ENCODE results near the gene PAXX.

GRCh38 chr9:136945333-136946227 lies 46.6 kb upstream of the PAXX start:
- TF ChIP-seq, protein P1, sequence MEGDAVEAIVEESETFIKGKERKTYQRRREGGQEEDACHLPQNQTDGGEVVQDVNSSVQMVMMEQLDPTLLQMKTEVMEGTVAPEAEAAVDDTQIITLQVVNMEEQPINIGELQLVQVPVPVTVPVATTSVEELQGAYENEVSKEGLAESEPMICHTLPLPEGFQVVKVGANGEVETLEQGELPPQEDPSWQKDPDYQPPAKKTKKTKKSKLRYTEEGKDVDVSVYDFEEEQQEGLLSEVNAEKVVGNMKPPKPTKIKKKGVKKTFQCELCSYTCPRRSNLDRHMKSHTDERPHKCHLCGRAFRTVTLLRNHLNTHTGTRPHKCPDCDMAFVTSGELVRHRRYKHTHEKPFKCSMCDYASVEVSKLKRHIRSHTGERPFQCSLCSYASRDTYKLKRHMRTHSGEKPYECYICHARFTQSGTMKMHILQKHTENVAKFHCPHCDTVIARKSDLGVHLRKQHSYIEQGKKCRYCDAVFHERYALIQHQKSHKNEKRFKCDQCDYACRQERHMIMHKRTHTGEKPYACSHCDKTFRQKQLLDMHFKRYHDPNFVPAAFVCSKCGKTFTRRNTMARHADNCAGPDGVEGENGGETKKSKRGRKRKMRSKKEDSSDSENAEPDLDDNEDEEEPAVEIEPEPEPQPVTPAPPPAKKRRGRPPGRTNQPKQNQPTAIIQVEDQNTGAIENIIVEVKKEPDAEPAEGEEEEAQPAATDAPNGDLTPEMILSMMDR (IDR thresholded peaks at IDR 0.05): no peak
- no peak for TF ChIP-seq POLR2A (IDR thresholded peaks at IDR 0.05)

Measured in body of pancreas (tissue), 4 donors.